ENCODE results near the gene TRIML1.

GRCh38 chr4:188154668-188155405, 15.6 kb downstream of the TRIML1 start:
- TF ChIP-seq EZH2 (IDR thresholded peaks at IDR 0.05; ENCODE audit: insufficient read depth, poor library complexity, severe bottlenecking) (no peak), EZH2phosphoT487 (IDR thresholded peaks at IDR 0.05; ENCODE audit: insufficient read depth, low read depth) (no peak)
